ENCODE results near the gene BEAN1.
"Not testable (repeated sequence)": the region's sequence is repeated elsewhere in the genome, so short reads cannot be mapped to it uniquely, and the experiment has no call there.

The BEAN1 gene

GRCh38 chr16:66442502-66443268 is 15.6 kb downstream of the BEAN1 start:
- no peak for DNase-seq

- no peak for DNase-seq
Observed at GRCh38 chr16:66443269-66443652, 16.2 kb downstream of the BEAN1 start.

GRCh38 chr16:66444049-66444481 is 17.0 kb downstream of the BEAN1 start:
- no peak for DNase-seq

GRCh38 chr16:66446737-66447136 is 19.6 kb downstream of the BEAN1 start:
- no peak for DNase-seq

- no peak for DNase-seq
Observed at GRCh38 chr16:66447491-66447890, 20.4 kb downstream of the BEAN1 start.

GRCh38 chr16:66451548-66451947 is 24.5 kb downstream of the BEAN1 start:
- DNase-seq, result no peak

- DNase-seq, result not testable (repeated sequence)
Observed at GRCh38 chr16:66453230-66453629, 26.1 kb downstream of the BEAN1 start.

- DNase-seq, result no peak
Observed at GRCh38 chr16:66454751-66455150, 27.7 kb downstream of the BEAN1 start.

GRCh38 chr16:66455970-66456369 is 28.9 kb downstream of the BEAN1 start:
- no peak for DNase-seq

GRCh38 chr16:66457888-66458287 is 30.8 kb downstream of the BEAN1 start:
- no peak for DNase-seq

GRCh38 chr16:66458292-66458691 is 31.2 kb downstream of the BEAN1 start:
- no peak for DNase-seq

GRCh38 chr16:66458853-66459252 is 31.8 kb downstream of the BEAN1 start:
- DNase-seq, result no peak

- no peak for DNase-seq
Observed at GRCh38 chr16:66459878-66460277, 32.8 kb downstream of the BEAN1 start.

- DNase-seq, result no peak
Observed at GRCh38 chr16:66460703-66461102, 33.6 kb downstream of the BEAN1 start.

- DNase-seq, result no peak
Observed at GRCh38 chr16:66462912-66463311, 35.8 kb downstream of the BEAN1 start.

- not testable (repeated sequence) for DNase-seq
Observed at GRCh38 chr16:66465946-66466345, 38.9 kb downstream of the BEAN1 start.

- not testable (repeated sequence) for DNase-seq
Observed at GRCh38 chr16:66466636-66467035, 39.5 kb downstream of the BEAN1 start.

- no peak for DNase-seq
Observed at GRCh38 chr16:66467611-66468010, 40.5 kb downstream of the BEAN1 start.

GRCh38 chr16:66468321-66468965 is 41.3 kb downstream of the BEAN1 start:
- no peak for DNase-seq

- no peak for DNase-seq
Observed at GRCh38 chr16:66469291-66469946, 42.3 kb downstream of the BEAN1 start.

- no peak for DNase-seq
Observed at GRCh38 chr16:66469947-66470546, 43.0 kb downstream of the BEAN1 start.

- DNase-seq, result no peak
Observed at GRCh38 chr16:66470556-66470955, 43.5 kb downstream of the BEAN1 start.

- no peak for DNase-seq
Observed at GRCh38 chr16:66471264-66471663, 44.2 kb downstream of the BEAN1 start.
